ENCODE measurements around the gene INTS4.
"Not testable (repeated sequence)": the region's sequence is repeated elsewhere in the genome, so short reads cannot be mapped to it uniquely, and the experiment has no call there.

INTS4 gene

DNA sequence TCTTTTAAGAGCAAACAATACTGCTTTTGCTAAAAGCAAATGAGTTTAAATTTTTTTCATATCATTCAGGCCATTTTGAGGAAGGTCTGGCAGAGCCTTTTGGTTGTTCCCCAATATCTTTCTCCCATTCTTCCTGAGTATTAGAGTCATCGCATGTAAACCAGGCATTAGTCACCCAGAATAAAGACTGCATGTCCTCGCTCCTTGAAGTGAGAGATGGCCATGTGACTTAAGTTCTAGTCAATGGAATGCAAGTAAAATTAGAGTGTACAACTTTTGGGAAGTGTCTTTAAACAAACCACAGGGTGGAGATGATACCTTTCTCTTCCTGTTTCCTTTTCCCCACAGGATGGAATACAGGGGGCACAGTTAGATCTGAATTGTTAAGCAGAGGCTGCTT lies 76.8 kb downstream of the INTS4 start:
- not testable (repeated sequence) for DNase-seq (ENCODE audit: low read depth); H3K4me3 ChIP-seq (ENCODE audit: low read depth, low read length)

DNA sequence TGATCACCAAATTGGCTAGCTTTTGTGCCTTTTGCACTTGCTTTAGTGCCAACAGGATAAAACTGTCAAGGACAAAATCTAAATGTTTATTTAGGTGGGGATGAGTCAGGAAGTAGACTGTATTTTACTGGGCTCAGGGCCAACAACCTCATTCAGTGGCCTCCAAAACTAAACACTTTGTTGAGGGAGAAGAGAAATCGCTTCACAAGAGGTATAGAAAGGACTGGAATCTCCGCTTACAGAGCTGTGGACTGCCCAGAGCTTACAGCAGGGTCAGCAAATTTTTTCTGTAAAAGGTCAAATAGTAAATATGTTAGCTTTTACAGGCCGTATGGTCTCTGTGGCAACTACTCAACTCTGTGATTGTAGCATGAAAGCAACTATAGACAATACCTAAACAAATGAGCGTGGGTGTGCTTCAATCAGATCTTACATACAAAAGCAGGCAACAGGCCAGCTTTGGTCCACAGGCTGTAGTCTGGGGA lies 80.1 kb downstream of the INTS4 start:
- H3K4me3 ChIP-seq (ENCODE audit: low read depth, low read length), result not testable (repeated sequence)
- DNase-seq (ENCODE audit: low read depth), result peak; percentile 74

DNA sequence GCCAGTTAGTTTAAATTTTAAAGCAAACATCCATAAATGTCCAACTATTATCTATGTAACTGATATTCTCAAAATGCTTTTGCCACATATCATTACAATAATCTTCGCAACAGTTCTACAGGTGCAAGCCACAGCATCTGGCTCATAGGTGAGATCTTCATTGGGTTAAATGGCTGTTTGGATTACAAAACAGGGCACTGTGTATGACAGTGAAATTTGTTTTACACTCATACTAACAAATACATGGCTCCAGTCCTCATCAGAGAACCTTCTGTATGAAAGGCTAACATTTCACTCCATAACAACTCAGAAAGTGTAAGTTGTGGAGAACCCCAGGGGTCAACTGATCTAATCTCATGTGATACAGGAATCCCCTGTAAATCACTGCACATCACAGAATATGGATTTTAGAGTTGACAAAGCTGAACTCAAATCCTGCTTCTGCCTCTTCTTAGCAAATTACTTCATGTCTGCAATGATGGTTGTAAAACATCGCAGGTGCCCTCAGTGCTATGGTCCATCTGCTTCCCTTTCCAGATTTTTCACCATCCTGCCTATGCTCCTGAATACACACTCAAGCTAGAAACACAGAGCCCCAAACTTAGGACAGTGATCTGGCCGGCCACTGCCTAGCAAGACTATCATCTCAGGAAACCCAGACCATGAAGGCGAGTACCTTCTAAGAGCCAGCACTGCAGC lies 80.7 kb downstream of the INTS4 start:
- H3K4me3 ChIP-seq (ENCODE audit: low read depth, low read length); DNase-seq (ENCODE audit: low read depth): not testable (repeated sequence)

DNA sequence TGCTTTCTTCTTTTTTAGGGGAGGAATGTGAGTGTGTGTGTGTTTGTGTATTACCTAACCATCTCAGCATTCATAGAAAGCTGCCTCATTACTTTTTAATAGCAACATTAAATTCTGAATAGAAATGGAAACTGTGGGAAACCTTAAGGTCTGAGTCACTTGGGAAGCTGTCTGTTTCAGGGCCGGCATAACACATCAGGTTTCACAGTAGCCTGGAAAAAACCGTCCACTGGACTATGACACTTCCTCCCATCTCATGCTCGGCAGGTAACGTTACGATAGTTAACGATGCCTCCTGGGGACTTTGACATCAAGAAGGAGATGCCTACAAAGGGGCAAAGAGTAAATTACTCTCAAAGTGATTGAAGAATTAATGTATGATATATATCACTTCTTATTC lies 83.6 kb downstream of the INTS4 start:
- not testable (repeated sequence) for DNase-seq (ENCODE audit: low read depth); H3K4me3 ChIP-seq (ENCODE audit: low read depth, low read length)

DNA sequence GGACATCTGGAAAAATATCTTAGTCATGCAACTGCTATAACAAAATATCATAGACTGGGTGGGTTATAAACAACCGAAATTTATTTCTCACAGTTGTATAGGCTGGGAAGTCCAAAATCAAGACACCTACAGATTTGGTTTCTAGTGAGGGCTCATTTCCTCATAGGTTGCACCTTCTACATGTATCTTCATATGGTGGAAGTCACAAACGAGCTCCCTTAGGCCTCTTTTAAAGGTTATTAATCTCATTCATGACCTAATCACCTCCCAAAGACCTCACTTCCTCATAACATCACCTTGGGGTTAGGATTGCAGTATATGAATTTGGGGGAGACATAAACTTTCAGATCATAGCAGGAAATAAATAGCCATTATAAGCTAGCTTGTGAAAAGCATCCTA lies 85.2 kb downstream of the INTS4 start:
- TF ChIP-seq, protein P1, sequence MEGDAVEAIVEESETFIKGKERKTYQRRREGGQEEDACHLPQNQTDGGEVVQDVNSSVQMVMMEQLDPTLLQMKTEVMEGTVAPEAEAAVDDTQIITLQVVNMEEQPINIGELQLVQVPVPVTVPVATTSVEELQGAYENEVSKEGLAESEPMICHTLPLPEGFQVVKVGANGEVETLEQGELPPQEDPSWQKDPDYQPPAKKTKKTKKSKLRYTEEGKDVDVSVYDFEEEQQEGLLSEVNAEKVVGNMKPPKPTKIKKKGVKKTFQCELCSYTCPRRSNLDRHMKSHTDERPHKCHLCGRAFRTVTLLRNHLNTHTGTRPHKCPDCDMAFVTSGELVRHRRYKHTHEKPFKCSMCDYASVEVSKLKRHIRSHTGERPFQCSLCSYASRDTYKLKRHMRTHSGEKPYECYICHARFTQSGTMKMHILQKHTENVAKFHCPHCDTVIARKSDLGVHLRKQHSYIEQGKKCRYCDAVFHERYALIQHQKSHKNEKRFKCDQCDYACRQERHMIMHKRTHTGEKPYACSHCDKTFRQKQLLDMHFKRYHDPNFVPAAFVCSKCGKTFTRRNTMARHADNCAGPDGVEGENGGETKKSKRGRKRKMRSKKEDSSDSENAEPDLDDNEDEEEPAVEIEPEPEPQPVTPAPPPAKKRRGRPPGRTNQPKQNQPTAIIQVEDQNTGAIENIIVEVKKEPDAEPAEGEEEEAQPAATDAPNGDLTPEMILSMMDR (IDR thresholded peaks at IDR 0.05; ENCODE audit: control insufficient read depth, extremely low read depth, insufficient read depth), result no peak
- no peak overlapping the region for H3K4me3 ChIP-seq (ENCODE audit: low read depth, low read length)
- DNase-seq (ENCODE audit: low read depth), result no peak

DNA sequence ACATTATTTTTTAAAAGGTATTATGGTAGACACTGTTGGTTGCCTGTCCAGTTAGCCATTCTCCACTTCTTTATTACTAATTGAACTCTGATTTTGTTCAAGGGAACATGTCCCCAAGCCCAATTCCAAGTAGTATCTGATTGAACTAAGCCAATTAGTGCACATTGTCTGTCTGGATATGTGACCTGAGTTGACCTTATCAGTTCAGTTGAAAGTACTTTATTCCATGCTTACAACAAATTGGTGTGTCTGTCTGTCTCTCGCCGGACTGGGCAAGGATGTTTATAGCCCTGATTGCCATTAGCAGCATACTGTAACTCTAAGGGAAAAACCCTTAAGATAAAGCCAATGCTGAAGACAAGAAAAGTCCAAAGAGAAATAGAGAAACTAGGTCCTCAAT lies 85.6 kb downstream of the INTS4 start:
- no peak overlapping the region for H3K4me3 ChIP-seq (ENCODE audit: low read depth, low read length)
- no peak for DNase-seq (ENCODE audit: low read depth)
- TF ChIP-seq, protein P1 (IDR thresholded peaks at IDR 0.05; ENCODE audit: control insufficient read depth, extremely low read depth, insufficient read depth), result no peak

DNA sequence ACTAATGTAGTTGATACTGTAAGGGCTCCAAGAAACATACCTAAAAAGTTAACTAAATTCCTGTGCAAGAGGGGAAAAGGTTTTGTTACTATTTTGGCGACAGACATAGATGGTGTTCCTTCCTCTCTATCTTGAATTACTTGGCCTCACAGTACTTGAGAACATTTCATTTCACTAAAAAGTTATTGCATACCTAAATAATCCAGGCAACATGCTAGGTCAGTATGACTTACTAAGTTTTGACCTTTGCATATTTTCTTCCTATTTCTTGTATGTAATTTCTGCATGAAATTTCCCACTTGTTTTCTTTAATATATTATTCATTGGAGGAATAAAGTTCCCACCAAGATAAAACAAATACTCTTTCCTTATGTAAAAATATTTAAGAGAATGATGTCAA lies 99.5 kb downstream of the INTS4 start:
- not testable (repeated sequence) for H3K4me3 ChIP-seq (ENCODE audit: low read depth, low read length); DNase-seq (ENCODE audit: low read depth)

DNA sequence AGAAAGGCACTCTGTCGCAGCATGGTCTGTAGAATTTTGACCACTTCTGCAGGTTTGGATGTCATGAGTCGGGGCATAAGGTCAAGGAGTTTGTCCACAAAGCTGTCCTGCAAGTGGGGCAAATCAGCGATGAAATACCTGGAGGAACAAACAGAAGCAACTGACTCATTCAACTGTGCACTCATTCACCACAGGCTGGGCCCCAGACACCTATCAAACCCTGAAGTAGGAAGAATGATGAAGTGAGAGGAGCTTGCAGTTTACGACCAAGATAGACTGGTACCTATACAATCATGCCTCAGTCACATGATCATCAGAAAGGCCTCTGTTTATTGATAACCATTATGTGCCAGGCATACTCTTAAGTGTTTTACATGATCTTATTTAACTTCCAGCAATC lies 102.8 kb downstream of the INTS4 start:
- DNase-seq (ENCODE audit: low read depth); H3K4me3 ChIP-seq (ENCODE audit: low read depth, low read length): not testable (repeated sequence)

DNA sequence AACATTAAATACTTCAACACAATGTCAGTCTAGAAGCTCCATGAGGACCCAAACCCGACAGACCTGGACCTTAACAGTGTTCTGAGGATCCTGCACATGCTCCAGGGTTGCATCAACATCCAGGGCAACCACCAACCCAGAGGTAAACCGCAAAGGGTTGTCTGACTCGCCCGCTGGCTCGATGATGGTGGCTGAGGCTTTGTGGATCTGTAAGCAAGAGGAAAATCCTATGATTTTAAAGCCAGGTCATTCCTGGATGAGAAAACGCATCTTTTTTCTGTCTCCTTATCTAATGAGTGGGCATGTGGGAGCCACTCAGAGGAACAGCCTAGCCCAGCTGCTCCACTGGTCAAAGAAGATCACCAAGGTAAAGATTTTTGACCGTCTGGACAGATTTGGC lies 103.2 kb downstream of the INTS4 start:
- H3K4me3 ChIP-seq (ENCODE audit: low read depth, low read length); DNase-seq (ENCODE audit: low read depth): not testable (repeated sequence)

DNA sequence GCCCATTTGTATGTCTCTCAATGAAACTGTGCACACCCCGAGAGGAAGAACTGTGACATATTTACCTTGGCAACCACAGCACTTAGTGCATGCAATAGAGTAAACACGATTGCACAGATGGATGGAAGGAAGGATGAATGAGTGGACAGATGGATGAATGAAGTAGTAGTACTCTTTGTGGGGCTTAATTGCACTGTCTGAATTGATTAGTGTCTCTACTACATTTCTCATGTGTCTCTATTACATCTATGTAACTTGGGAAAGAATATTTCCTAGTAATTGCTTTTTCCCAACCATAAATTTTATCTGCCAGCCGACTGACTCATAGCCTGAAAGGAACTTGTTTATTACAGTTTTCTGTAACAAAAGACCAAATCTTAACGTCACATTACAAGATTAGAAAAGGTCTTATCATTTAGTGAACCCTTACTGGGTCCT lies 103.8 kb downstream of the INTS4 start:
- not testable (repeated sequence) for H3K4me3 ChIP-seq (ENCODE audit: low read depth, low read length); DNase-seq (ENCODE audit: low read depth)

DNA sequence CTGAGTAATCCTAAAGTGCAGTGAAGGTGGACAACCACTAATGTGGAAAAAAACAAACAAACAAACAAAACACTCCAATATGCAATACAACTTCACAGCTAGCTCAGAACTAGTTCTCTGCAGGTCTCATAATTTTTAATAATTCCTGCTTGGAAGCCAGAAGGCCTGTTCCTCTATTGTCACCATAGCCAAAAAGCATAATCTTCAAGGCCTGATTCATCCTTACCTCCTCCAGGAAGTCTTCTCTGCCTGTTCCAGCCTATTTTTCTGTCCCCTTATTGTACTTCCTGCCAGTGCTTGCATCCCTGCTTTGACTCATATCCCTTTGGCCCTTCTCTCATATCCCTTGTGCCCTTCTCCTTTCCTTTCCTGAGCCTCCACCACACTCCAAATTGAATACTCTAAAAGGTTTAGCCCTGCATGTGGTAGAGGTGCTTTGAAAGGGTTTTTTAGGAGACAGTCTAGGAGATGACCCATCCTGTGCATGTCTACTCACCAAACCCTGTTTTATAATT lies 104.3 kb downstream of the INTS4 start:
- not testable (repeated sequence) for H3K4me3 ChIP-seq (ENCODE audit: low read depth, low read length); DNase-seq (ENCODE audit: low read depth)

DNA sequence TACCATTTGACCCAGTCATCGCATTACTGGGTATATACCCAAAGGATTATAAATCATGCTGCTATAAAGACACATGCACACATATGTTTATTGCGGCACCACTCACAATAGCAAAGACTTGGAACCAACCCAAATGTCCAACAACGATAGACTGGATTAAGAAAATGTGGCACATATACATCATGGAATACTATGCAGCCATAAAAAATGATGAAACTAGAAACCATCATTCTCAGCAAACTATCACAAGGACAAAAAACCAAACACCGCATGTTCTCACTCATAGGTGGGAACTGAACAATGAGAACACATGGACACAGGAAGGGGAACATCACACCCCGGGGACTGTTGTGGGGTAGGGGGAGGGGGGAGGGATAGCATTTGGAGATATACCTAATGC lies 105.4 kb downstream of the INTS4 start:
- not testable (repeated sequence) for H3K4me3 ChIP-seq (ENCODE audit: low read depth, low read length); DNase-seq (ENCODE audit: low read depth)

DNA sequence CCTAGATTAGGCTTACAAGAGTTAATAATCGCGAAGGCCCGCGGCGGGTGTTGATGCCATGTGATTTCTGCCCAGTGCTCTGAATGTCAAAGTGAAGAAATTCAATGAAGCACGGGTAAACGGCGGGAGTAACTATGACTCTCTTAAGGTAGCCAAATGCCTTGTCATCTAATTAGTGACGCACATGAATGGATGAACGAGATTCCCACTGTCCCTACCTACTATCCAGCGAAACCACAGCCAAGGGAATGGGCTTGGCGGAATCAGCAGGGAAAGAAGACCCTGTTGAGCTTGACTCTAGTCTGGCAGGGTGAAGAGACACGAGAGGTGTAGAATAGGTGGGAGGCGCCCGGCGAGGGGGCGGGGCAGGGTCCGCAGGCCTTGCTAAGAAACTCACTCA lies 108.1 kb downstream of the INTS4 start:
- no peak for DNase-seq (ENCODE audit: low read depth)
- TF ChIP-seq, protein P1 (IDR thresholded peaks at IDR 0.05; ENCODE audit: control insufficient read depth, extremely low read depth, insufficient read depth), result no peak

More for the DNA sequence above, 108.1 kb downstream of the INTS4 start:
- H3K4me3 ChIP-seq (ENCODE audit: low read depth, low read length), result no peak overlapping the region
